K562 (cell line): ENCODE data around the gene PCBP3. TPM values are rescaled to one million over a fixed set of nuclear protein-coding genes. Genes with fewer than 3 reads are reported as not detected.
A peak's percentile ranks its signal among the peaks of the same experiment; 100 is the strongest.

ENCODE experiments used
- ATAC-seq: fragments of 200-7000 bp; cut with Tn5 transposase; 3 replicates; pipeline ENCODE4 v1.9.1; 2020; ENCODE audit warnings: moderate library complexity
- BruUV-seq: library from RNA; stranded (reverse); fragments of 400-500 nt; replicated peaks from 2 replicates; lab custom pipeline; 2021; lab: Mats Ljungman, UMichigan
- CTCF ChIA-PET: fragments of 300-600 bp; formaldehyde crosslinking; extraction: SDS; loops from one replicate; lab custom pipeline; 2021; ENCODE audit warnings: low intra/inter-chr PET ratio; lab: Yijun Ruan, JAX
- POLR2A ChIA-PET: fragments of 300-600, 350-650 bp; sonication (Branson Sonifier 250); formaldehyde crosslinking; extraction: SDS; loops from one replicate; lab custom pipeline; 2021; ENCODE audit warnings: antibody characterized with exemption, inconsistent platforms; lab: Yijun Ruan, JAX
- DNase-seq, 4 experiments: peaks; one replicate each; pipeline versions ENCODE4 v3.0.0 to v3.0.0-alpha.2; 2011 to 2018; ENCODE audit warnings: low spot score in 3 of 4, mixed read lengths in 3 of 4; ENCODE audit errors: extremely low read depth in 1 of 4
- FAIRE-seq: peaks from 2 replicates; lab custom pipeline; 2011; peaks lifted over from hg19 to GRCh38; lab: Jason Lieb, UNC
- H2AFZ ChIP-seq: 2 replicates; pipeline ENCODE4 v1.6.0; 2011; ENCODE audit warnings: low read depth, low read length, control low read depth, inconsistent platforms
- H3K27ac ChIP-seq: fragments of 200-600 bp; 3 replicates; pipeline ENCODE4 v1.8.0; 2011; ENCODE audit warnings: low read depth, mild to moderate bottlenecking, control low read depth, inconsistent platforms, low read length, moderate library complexity, mixed read lengths; ENCODE audit errors: extremely low read depth
- H3K27me3 ChIP-seq, 2 experiments: fragments of 300-600 bp in 1 of 2; 2 replicates in 1 of 2; 3 replicates in 1 of 2; pipeline versions ENCODE4 v1.6.0 to v1.8.0; 2011; ENCODE audit warnings: inconsistent platforms in 2 of 2, low read length in 2 of 2, mild to moderate bottlenecking in 1 of 2, mixed read lengths in 1 of 2, moderate library complexity in 1 of 2; ENCODE audit not compliant: control insufficient read depth in 2 of 2, insufficient read depth in 2 of 2
- H3K36me3 ChIP-seq: fragments of 300-600 bp; 3 replicates; pipeline ENCODE4 v1.8.0; 2011; ENCODE audit warnings: mild to moderate bottlenecking, low read length, inconsistent platforms; ENCODE audit not compliant: control insufficient read depth, insufficient read depth
- H3K4me1 ChIP-seq, 2 experiments: fragments of 200-600 bp in 1 of 2; replicated peaks in 1 of 2; 2 replicates in 1 of 2; 3 replicates in 1 of 2; pipeline versions ENCODE4 v1.5.1 to v1.8.0; 2011; ENCODE audit warnings: inconsistent platforms in 2 of 2, low read length in 2 of 2, mild to moderate bottlenecking in 1 of 2, mixed read lengths in 1 of 2, moderate library complexity in 1 of 2; ENCODE audit not compliant: control insufficient read depth in 2 of 2, insufficient read depth in 2 of 2
- H3K4me2 ChIP-seq: 2 replicates; pipeline ENCODE4 v1.6.1; 2011; ENCODE audit warnings: low read length, control low read depth, inconsistent platforms, mixed read lengths; ENCODE audit not compliant: insufficient read depth
- H3K4me3 ChIP-seq: fragments of 200-600 bp; sonication (generic), shearing (Covaris generic); 2 replicates; pipeline ENCODE4 v1.5.1; 2016; ENCODE audit warnings: control low read depth, inconsistent platforms
- H3K79me2 ChIP-seq: fragments of 200-600 bp; 3 replicates; pipeline ENCODE4 v1.8.0; 2011; ENCODE audit warnings: low read length, inconsistent platforms; ENCODE audit not compliant: control insufficient read depth, insufficient read depth
- H3K9ac ChIP-seq, 2 experiments: 2 replicates each; pipeline versions ENCODE4 v1.6.0 to v1.6.1; 2011; ENCODE audit warnings: low read depth in 2 of 2, low read length in 2 of 2, control low read depth in 1 of 2, inconsistent platforms in 1 of 2, mild to moderate bottlenecking in 1 of 2, mixed read lengths in 1 of 2; ENCODE audit not compliant: insufficient read depth in 1 of 2
- H3K9me1 ChIP-seq: one replicate; pipeline ENCODE4 v1.6.0; 2011; ENCODE audit warnings: inconsistent platforms, mild to moderate bottlenecking, low read length, moderate library complexity; ENCODE audit not compliant: control insufficient read depth, insufficient read depth
- H3K9me3 ChIP-seq: replicated peaks from 2 replicates; pipeline ENCODE4 v1.5.1; 2011; ENCODE audit warnings: low read depth, low read length, inconsistent platforms; ENCODE audit not compliant: control insufficient read depth, insufficient read depth
- H4K20me1 ChIP-seq: replicated peaks from 2 replicates; pipeline ENCODE4 v1.6.1; 2011; ENCODE audit warnings: low read length, inconsistent platforms, mixed read lengths; ENCODE audit not compliant: control insufficient read depth, insufficient read depth
- C11orf30 ChIP-seq: fragments of 450-650 bp; IDR thresholded peaks from 2 replicates; pipeline ENCODE4 v1.6.1; 2016; ENCODE audit warnings: low read depth, mild to moderate bottlenecking
- ELF1 ChIP-seq: fragments of 200-800 bp; sonication (Bioruptor generic); IDR thresholded peaks from 2 replicates; pipeline ENCODE4 v1.6.1; 2016; ENCODE audit warnings: missing genetic modification characterization, missing compliant biosample characterization
- GTF3C2 ChIP-seq: IDR thresholded peaks from 3 replicates; pipeline ENCODE4 v1.6.1; 2011; ENCODE audit warnings: borderline replicate concordance, mild to moderate bottlenecking, moderate library complexity; ENCODE audit not compliant: insufficient read length; ENCODE audit errors: extremely low read depth
- HMG20B ChIP-seq: fragments of 250-450 bp; sonication (Bioruptor Pico); IDR thresholded peaks from 2 replicates; pipeline ENCODE4 v1.5.0; 2021; ENCODE audit warnings: mild to moderate bottlenecking
- MAFG ChIP-seq: fragments of 450-650 bp; conservative IDR thresholded peaks from 2 replicates; pipeline ENCODE4 v1.6.1; 2016; ENCODE audit warnings: missing genetic modification characterization, missing compliant biosample characterization
- NFIC ChIP-seq: fragments of 450-650 bp; IDR thresholded peaks from 2 replicates; pipeline ENCODE4 v1.6.1; 2017; ENCODE audit warnings: mild to moderate bottlenecking, inconsistent platforms
- NUFIP1 ChIP-seq: fragments of 450-650 bp; IDR thresholded peaks from 2 replicates; pipeline ENCODE4 v1.6.1; 2018; ENCODE audit not compliant: partially characterized antibody
- RFX7 ChIP-seq: fragments of 250-450 bp; sonication (Bioruptor Pico); IDR thresholded peaks from 2 replicates; pipeline ENCODE4 v1.5.1; 2021; ENCODE audit warnings: mild to moderate bottlenecking
- SUPT5H ChIP-seq: fragments of 450-650 bp; IDR thresholded peaks from 2 replicates; pipeline ENCODE4 v1.6.1; 2016
- TEAD1 ChIP-seq, 2 experiments: fragments of 450-650 bp in 1 of 2; sonication (generic) in 1 of 2; formaldehyde crosslinking; IDR thresholded peaks; 2 replicates each; pipeline versions ENCODE4 v1.4.0 to v1.8.0; 2020 to 2022; ENCODE audit warnings: mild to moderate bottlenecking in 2 of 2, missing genetic modification reagents in 1 of 2
- TEAD2 ChIP-seq: fragments of 450-650 bp; IDR thresholded peaks from 2 replicates; pipeline ENCODE4 v1.6.1; 2016; ENCODE audit warnings: missing genetic modification characterization, control low read depth, missing compliant biosample characterization
- WHSC1 ChIP-seq: IDR thresholded peaks from one replicate; pipeline ENCODE4 v1.6.1; 2012; ENCODE audit warnings: low read length, control low read depth, inconsistent platforms
- XRCC3 ChIP-seq: fragments of 450-650 bp; IDR thresholded peaks from 2 replicates; pipeline ENCODE4 v1.6.1; 2017; ENCODE audit warnings: mild to moderate bottlenecking, moderate library complexity
- ZEB2 ChIP-seq: fragments of 450-650 bp; IDR thresholded peaks from 2 replicates; pipeline ENCODE4 v1.6.1; 2016
- ZNF316 ChIP-seq: fragments of 450-650 bp; IDR thresholded peaks from 2 replicates; pipeline ENCODE4 v1.6.1; 2016
- WGBS: fragments of 100-300 bp; shearing (Covaris generic); methylation state at CpG from one replicate; pipeline ENCODE4 v1.1.6; 2016; ENCODE audit warnings: low coverage, mixed read lengths; ENCODE audit not compliant: insufficient coverage; ENCODE audit errors: missing lambda C conversion rate; 5-methylcytosine and 5-hydroxymethylcytosine counted together
- in situ Hi-C: fragments of 300-500 bp; cut with MboI; formaldehyde crosslinking; loops from 4 replicates; pipeline ENCODE4 v1.15.0; 2018; ENCODE audit warnings: inconsistent platforms, mixed read lengths
- intact Hi-C: fragments of 100-400 bp; cut with micrococcal nuclease; formaldehyde crosslinking; loops from 2 replicates; pipeline ENCODE4 v1.14.2; 2022
- polyA plus RNA-seq, 8 experiments: library from polyadenylated mRNA; depleted of rRNA in 4 of 8; stranded (reverse) in 5 of 8; unstranded in 3 of 8; fragments of >200 nt; fragmentation: Nextera tagmentation in 2 of 8; fragmentation: Illumina TruSeq in 1 of 8; extraction: Ambion mirVana in 2 of 8; extraction: Trizol in 1 of 8; gene quantifications; 2 replicates each; pipeline versions ENCODE4 v1.2.1 to v1.2.3, GENCODE V29; 2011 to 2014; ENCODE audit warnings: inconsistent platforms in 1 of 8, missing spikeins in 1 of 8
- total RNA-seq, 7 experiments: library from RNA; depleted of rRNA in 6 of 7; stranded (reverse); fragments of >200 nt in 6 of 7; fragmentation: Illumina TruSeq in 2 of 7; extraction: Trizol in 2 of 7; gene quantifications; 2 replicates each; pipeline versions ENCODE4 v1.2.1 to v1.2.3, GENCODE V29; 2011 to 2021; ENCODE audit warnings: low replicate concordance in 1 of 7

PCBP3 gene
- total and polyA plus RNA-seq, 9 of the 15 experiments (the other 6 are each of a cell fraction or from before 2014, with no cell fraction given), result 0.18 TPM; not detected in 8

- Histone ChIP-seq H3K36me3 (no peaks in the 10 kb centered on the region), H3K4me3 (no peak overlapping the region), H3K9me3 (no peaks in the 10 kb centered on the region), H3K4me2 (no peak overlapping the region), H2AFZ (no peak overlapping the region), H3K27me3 (peaks cover 17 to 43% of the 10 kb centered on the region in 2 experiments), H3K9me1 (no peaks in the 10 kb centered on the region), H3K9ac (no peak overlapping the region), H3K79me2 (no peaks in the 10 kb centered on the region), H3K4me1 (peaks cover 0 to 4% of the 10 kb centered on the region in 2 experiments; a peak in 1 of 5 replicates), H3K27ac (no peak overlapping the region), H4K20me1 (peaks cover 5% of the 10 kb centered on the region; the same call in 1 of the 2 replicates)
- under 1% methylated on average over 8 of the region's 8 CpGs for WGBS
- DNase-seq, result no peak
- in situ Hi-C loops (no loop called here), intact Hi-C loops (no loop called here)
- ATAC-seq, result no peak
- no TSS peak for BruUV-seq
- CTCF ChIA-PET, result no interaction called here
- no peak for TF ChIP-seq C11orf30
- no peak for TF ChIP-seq ELF1 (tag)
- TF ChIP-seq WHSC1, result no peak
- POLR2A ChIA-PET, result interaction anchor here (1.6 kb wide), 1 partner anchor 11 kb away, joined by 4 read pairs; no protein-coding TSS in a partner anchor
- FAIRE-seq, result no peak
Measured at GRCh38 chr21:45882645-45883044, 239.1 kb downstream of the PCBP3 start.

DNA sequence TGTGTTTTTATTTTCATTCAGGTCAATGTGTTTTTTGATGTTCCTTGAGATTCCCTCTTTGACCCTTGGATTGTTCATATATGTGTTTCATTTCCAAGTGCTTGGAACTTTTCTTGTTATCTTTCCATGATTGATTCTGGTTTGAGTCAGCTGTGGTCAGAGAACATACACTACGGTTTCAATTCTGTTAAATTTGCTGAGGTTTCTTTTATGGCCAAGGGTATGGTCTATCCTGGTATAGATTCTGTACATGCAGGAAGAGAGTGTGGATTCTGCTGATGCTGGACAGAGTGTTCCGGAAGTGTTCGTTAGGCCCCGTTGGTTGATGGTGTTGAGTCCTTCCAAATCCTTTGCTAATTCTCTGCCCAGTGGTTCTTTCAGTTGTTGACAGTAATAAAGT is 239.6 kb downstream of the PCBP3 start:
- Histone ChIP-seq H3K9ac (no peak overlapping the region), H3K9me3 (no peaks in the 10 kb centered on the region), H3K9me1 (no peaks in the 10 kb centered on the region), H3K27me3 (peaks cover 20 to 43% of the 10 kb centered on the region in 2 experiments), H2AFZ (no peak overlapping the region), H3K4me2 (no peak overlapping the region), H3K27ac (no peak overlapping the region), H3K79me2 (no peaks in the 10 kb centered on the region), H3K4me1 (peaks cover 0 to 4% of the 10 kb centered on the region in 2 experiments; a peak in 1 of 5 replicates), H4K20me1 (peaks cover 5% of the 10 kb centered on the region; the same call in 1 of the 2 replicates), H3K4me3 (no peak overlapping the region), H3K36me3 (no peaks in the 10 kb centered on the region)
- intact Hi-C loops, result no loop called here
- no peak for TF ChIP-seq NFIC
- no peak for TF ChIP-seq NUFIP1
- no peak for TF ChIP-seq TEAD1 (CRISPR knock-in tag; IDR thresholded peaks at IDR 0.05)
- no peak for TF ChIP-seq XRCC3
- peak; percentile 64 for TF ChIP-seq ZNF316
- TF ChIP-seq SUPT5H, result no peak
- no peak for TF ChIP-seq HMG20B
- TF ChIP-seq RFX7 (CRISPR knock-in tag), result no peak
- no peak for TF ChIP-seq WHSC1
- no peak for TF ChIP-seq TEAD2 (tag)
- peak; percentile 25; the same call in 1 of the 2 replicates for TF ChIP-seq MAFG (tag)
- TF ChIP-seq GTF3C2, result no peak
- TF ChIP-seq ZEB2, result no peak
- BruUV-seq, result no TSS peak
- ChIA-PET POLR2A (interaction anchor here (1.6 kb wide), 1 partner anchor 11 kb away, joined by 4 read pairs; no protein-coding TSS in a partner anchor), CTCF (no interaction called here)
- ATAC-seq (no peak), FAIRE-seq (no peak), DNase-seq (no peak)
- WGBS, result 0% methylated on average over 4 of the region's 4 CpGs
- in situ Hi-C loops, result no loop called here
